ENCODE results near the gene TPSG1.
"Not testable (repeated sequence)": the region's sequence is repeated elsewhere in the genome, so short reads cannot be mapped to it uniquely, and the experiment has no call there.

Gene TPSG1

GRCh38 chr16:1199347-1200013, 25.6 kb downstream of the TPSG1 start:
- H3K27ac ChIP-seq: no peak overlapping the region

GRCh38 chr16:1198671-1199346, 26.3 kb downstream of the TPSG1 start:
- H3K27ac ChIP-seq: not testable (repeated sequence)

More at GRCh38 chr16:1199347-1200013, 25.6 kb downstream of the TPSG1 start:
- TF ChIP-seq ZFX (IDR thresholded peaks at IDR 0.05) (no peak), CTCF (conservative IDR thresholded peaks at IDR 0.05) (no peak)

- no peak overlapping the region for H3K27ac ChIP-seq
- TF ChIP-seq CTCF (conservative IDR thresholded peaks at IDR 0.05) (no peak), ZFX (IDR thresholded peaks at IDR 0.05) (no peak)
Measured at GRCh38 chr16:1198194-1198593, 26.9 kb downstream of the TPSG1 start.

GRCh38 chr16:1197237-1197866, 27.7 kb downstream of the TPSG1 start:
- TF ChIP-seq CTCF (conservative IDR thresholded peaks at IDR 0.05): no peak
- TF ChIP-seq ZFX (IDR thresholded peaks at IDR 0.05): no peak
- no peak overlapping the region for H3K27ac ChIP-seq

GRCh38 chr16:1196494-1196893, 28.6 kb downstream of the TPSG1 start:
- TF ChIP-seq CTCF (conservative IDR thresholded peaks at IDR 0.05) (no peak), ZFX (IDR thresholded peaks at IDR 0.05) (no peak)

GRCh38 chr16:1195393-1195666, 29.7 kb downstream of the TPSG1 start:
- H3K27ac ChIP-seq: no peak overlapping the region

More at GRCh38 chr16:1196494-1196893, 28.6 kb downstream of the TPSG1 start:
- H3K27ac ChIP-seq: no peak overlapping the region

GRCh38 chr16:1194665-1195392, 30.2 kb downstream of the TPSG1 start:
- no peak overlapping the region for H3K27ac ChIP-seq
- no peak for TF ChIP-seq ZFX (IDR thresholded peaks at IDR 0.05)
- TF ChIP-seq CTCF (conservative IDR thresholded peaks at IDR 0.05): peak; percentile 97

More at GRCh38 chr16:1195393-1195666, 29.7 kb downstream of the TPSG1 start:
- TF ChIP-seq CTCF (conservative IDR thresholded peaks at IDR 0.05) (no peak), ZFX (IDR thresholded peaks at IDR 0.05) (no peak)
